ENCODE results near the gene TTLL7.

TTLL7 gene, protein sequence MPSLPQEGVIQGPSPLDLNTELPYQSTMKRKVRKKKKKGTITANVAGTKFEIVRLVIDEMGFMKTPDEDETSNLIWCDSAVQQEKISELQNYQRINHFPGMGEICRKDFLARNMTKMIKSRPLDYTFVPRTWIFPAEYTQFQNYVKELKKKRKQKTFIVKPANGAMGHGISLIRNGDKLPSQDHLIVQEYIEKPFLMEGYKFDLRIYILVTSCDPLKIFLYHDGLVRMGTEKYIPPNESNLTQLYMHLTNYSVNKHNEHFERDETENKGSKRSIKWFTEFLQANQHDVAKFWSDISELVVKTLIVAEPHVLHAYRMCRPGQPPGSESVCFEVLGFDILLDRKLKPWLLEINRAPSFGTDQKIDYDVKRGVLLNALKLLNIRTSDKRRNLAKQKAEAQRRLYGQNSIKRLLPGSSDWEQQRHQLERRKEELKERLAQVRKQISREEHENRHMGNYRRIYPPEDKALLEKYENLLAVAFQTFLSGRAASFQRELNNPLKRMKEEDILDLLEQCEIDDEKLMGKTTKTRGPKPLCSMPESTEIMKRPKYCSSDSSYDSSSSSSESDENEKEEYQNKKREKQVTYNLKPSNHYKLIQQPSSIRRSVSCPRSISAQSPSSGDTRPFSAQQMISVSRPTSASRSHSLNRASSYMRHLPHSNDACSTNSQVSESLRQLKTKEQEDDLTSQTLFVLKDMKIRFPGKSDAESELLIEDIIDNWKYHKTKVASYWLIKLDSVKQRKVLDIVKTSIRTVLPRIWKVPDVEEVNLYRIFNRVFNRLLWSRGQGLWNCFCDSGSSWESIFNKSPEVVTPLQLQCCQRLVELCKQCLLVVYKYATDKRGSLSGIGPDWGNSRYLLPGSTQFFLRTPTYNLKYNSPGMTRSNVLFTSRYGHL

DNA sequence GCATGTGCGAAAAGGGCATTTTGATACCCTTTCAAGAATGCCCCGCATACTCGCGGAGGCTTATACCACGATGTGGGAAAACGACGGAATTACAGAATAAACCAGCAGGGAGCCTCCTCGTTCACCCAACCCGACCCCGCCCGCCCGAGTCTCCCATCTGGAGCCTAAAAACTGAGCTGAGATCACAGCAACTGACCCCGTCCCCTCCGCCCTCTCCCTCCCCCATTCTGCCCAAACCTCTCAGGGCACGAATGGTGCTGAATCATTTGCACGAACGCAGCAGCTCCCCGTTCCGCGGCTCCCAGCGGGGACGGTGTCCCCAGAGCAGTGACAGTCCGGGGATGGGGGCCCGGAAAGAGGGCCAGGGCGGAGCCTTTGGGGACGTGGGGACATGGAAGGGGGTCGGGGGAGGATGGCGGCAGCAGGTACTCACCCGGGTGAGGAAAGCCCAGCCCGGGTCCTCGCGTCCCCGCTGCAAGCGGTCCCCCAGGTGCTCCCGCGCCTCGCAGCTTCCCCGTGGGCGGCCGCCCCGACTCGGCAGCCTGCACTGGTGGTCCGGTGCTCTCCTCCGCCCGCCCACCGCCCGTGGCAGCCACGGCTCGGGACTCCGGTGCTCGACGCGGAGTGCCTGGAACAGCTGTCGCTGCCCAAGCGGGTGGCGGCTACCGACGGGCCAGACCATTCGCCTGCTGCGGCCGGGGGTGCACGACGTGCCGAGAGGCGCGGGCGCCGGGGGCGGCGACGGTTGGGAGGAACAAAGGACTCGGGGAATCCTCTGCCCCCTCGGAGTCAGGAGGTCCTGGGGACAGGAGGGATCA lies at the start of gene TTLL7:
Gene TTLL7, minus strand, starts transcription at position 635 of the 818 bp plus-strand sequence. CDS start 46,921 bp downstream, outside the sequence.
- peak; percentile 47 for DNase-seq (ENCODE audit: low spot score)

DNA sequence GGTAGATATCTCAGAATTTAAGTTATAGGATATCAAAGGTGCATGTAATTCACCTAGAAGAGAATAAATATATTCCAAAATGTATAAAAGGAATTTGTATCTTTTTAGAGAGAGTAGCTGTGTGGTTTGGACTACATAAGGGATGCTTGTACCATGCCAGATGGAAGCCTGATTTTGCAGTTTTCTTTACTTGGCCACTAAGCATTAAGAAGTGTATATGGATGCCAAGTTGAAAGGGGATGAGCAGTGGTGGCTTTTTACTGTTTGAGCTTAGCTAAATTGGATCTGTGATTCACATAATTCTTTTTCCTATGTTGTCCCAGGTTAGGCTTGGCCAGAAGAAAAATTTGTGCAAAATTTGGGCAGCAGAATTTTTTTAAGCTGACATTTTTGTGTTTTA lies 43.5 kb upstream of the TTLL7 start:
- DNase-seq (ENCODE audit: low spot score) = no peak

DNA sequence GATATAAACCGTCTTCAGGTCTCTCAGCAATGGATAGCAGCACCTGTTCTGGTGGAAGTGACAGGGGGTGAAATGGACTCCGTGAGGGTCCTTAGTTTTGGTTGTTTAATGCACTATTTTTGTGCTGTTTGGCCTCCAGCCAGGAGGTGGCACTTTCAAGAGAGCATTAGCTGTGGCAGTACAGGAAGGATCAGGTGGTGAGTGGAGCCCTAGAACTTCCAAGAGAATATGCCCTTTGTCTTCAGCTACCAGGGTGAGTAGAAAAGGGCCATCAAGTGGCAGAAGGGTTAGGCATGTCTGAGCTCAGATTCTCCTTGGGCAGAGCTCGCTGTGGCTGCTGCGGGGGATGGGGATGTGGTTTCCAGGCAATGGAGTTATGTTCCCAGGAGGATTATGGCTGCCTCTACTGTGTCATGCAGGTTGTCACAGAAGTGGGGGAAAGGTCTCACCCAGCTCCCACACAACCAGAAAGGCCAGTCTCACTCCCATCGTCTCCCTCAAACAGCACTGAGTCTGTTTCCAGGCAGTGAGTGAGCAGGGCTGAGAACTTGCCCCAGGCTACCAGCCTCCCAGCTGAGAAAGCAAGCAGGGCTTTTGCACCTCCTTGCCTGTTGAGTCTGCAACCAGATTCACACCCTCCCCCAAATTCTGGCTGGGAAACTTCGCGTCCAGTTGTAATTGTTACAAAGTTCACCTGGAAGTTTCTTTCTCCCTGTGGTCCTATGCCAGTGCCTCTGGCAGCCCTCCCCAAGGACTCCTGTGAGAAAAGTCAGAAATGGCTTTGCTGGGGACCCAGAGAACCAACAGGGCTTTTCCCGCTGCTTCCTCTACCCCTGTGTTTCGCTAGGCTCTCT lies 39.1 kb upstream of the TTLL7 start:
- DNase-seq (ENCODE audit: low spot score) = no peak

DNA sequence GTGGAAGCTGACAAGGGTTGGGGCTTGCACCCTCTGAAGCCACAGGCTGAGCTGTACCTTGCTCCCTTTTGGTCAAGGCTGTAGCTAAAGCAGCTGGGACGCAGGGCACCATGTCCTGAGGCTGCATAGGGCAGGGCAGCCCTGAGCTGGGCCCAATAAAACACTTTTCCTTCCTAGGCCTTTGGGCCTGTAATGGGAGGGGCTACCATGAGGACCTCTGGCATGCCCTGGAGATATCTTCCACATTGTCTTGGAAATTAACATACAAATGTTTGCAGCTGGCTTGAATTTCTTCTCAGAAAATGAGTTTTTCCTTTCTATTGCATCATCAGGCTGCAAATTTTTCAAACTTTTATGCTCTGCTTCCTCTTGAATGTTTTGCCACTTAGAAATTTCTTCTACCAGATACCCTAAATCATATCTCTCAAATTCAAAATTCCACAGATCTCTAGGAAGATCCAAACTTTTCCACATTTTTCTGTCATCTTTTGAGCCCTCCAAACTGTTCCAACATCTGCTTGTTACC lies 32.9 kb upstream of the TTLL7 start:
- no peak for DNase-seq (ENCODE audit: low spot score)

DNA sequence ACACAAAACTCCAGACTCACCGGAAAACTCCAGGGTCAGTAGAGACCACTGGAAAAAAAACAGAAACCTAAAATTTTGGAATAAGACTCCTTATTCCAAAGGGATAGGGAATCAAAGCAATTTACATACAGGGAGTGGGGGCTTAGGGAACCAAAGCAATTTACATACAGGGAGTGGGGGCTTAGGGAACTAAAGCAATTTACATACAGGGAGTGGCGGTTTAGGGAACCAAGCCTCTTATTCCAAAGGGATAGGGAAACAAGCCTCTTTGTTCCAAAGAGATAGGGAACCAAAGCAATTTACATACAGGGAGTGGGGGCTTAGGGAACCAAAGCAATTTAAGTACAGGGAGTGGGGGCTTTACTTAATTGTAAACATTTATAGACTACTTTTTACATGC lies 28.4 kb upstream of the TTLL7 start:
- DNase-seq (ENCODE audit: low spot score) = no peak

DNA sequence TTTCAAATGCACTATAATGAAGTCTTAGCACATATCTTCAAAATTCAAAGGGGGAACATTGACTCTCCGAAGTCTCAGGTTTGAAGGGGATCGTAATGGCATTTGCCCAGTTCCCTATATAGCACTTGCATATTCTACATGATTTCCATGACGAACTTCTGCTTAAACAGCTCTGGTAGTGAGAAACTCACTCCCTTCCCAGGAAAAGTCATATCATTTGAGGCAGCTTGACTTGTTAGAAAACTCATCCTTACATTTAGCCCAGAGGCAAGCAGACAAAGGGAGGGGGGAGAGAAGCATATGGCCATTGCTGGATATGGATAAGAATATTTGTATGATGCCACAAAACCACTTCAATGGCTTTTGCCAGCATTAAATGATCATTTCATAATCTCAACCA lies 27.0 kb upstream of the TTLL7 start:
- DNase-seq (ENCODE audit: low spot score) = no peak

DNA sequence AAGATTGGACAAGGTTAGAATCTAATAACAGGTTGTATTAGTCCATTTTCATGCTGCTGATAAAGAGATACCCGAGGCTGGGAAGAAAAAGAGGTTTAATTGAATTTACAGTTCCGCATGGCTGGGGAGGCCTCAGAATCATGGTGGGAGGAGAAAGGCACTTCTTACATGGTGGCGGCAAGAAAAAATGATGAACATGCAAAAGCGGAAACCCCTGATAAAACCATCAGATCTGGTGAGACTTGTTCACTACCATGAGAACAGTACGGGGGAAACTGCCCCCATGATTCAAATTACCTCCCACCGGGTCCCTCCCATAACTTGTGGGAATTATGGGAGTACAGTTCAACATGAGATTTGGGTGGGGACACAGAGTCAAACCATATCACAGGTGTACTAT lies 22.9 kb upstream of the TTLL7 start:
- no peak for DNase-seq (ENCODE audit: low spot score)

DNA sequence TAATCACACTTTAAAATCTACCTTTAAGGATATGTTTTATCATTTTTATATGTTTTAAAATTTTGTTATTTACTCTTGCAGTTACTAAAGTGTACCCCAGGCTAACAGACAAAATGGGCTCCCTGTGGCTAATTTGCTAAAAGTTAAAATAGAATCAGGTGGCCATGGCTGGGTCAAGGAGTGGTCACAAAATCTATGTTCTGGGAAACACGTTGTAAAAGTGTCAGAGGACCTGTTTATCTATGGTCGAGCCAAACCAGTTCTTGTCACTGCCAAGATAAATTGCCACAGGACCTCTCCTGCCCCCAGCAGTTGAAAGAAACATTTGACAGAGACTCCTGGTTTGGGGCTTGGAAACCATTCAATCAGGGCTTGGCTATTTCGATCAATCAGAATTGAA lies 21.2 kb upstream of the TTLL7 start:
- no peak for DNase-seq (ENCODE audit: low spot score)

DNA sequence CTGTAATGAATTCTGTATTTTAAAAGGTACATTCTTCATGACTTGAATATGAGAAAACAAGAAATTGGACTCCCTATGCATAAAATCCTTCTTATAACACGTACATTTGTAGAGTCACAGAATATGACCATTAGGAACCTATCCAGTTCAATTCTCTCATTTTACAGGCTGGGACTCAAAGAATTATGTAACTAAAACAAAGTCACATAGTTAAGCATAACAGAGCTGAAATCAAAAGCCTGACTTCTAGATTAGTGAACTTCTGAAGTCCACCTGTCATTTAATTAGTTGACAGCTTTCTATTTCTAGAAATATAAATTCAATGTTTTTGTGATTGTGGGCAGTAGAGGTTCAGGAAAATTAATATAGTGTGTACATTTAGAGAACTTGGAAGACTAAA lies 20.3 kb upstream of the TTLL7 start:
- no peak for DNase-seq (ENCODE audit: low spot score)

DNA sequence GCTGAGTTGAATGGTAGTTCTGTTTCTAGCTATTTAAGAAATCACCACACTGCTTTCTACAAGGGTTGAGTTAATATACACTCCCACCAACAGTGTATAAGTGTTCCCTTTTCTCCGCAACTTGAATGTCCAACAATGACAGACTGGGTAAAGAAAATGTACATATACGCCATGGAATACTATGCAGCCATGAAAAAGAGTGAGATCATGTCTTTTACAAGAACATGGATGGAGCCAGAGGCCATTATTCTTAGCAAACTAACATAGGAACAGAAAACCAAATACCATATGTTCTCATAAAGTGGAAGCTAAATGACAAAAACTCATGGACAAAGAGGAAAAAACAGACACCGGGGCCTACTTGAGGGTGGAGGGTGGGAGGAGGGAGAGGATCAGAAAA lies 14.8 kb upstream of the TTLL7 start:
- DNase-seq (ENCODE audit: low spot score) = no peak

DNA sequence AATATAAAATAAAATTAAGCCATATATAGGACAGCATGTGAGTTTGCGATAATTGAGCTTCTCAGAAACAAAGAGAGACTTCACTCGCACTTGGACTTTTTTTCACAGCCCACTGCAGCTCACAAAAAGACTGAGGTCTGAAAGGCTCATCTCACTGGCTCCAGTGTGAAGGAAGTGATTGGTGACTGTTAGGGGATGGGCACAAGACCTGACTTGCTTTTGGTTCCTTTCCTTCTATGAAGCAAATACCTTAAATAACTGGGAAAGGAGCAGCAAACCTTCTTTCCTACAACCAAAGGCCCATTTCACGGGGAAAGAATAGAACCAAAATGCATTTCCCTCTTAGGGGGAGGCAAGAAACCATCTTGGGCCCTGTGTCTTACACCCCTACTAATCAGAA lies 13.1 kb upstream of the TTLL7 start:
- no peak for DNase-seq (ENCODE audit: low spot score)

DNA sequence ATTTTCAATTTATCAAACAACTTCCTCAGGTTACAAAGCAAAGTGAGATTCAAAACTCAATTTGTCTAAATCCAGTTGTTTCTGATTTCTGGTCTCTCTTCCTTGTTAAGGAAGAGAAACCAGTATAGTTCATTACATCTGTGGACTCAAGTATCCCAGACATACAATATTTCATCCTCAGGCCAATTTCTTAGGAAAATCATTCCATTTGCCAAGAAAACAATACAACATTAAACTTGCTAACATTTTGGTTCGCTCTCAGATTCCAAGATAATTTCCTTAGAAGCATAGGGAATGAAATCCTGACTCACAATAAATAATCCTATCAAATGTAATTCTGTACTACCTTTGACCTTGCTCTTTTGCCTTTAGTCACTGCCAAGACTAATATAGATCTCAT lies 11.2 kb upstream of the TTLL7 start:
- DNase-seq (ENCODE audit: low spot score) = no peak

DNA sequence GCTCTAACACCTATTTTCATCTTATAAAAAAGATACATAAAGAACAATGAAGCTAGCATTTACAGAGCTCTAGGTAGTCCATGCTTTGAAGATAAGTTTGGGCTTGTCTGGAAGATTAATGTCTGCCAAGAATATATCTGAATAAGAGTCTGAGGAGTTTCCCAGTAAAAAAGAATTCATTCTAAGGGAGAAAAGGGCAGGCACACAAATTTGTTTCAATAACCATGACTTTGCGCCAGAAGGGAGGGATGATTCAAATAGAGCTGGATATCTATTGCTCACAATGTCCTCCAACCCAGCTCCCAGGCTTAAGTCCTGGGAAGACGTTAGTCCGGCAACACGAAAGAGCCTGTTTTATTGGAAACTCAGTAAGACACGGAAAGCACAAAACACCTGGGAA lies 9.7 kb upstream of the TTLL7 start:
- no peak for DNase-seq (ENCODE audit: low spot score)

DNA sequence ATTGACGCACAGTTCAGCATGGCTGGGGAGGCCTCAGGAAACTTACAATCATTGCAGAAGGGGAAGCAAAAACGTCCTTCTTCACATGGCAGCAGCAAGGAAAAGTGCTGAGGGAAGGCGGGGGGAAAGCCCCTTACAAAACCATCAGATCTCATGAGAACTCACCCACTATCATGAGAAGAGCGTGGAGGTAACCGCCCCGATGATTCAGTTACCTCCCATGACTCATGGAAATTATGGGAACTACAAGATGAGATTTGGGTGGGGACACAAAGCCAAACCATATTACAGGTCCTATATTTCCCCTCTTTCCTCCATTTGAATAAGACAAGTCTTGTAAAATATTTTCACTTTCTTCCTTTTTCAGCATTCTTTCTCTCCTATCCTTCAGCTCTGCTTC lies 7.7 kb upstream of the TTLL7 start:
- DNase-seq (ENCODE audit: low spot score) = no peak

DNA sequence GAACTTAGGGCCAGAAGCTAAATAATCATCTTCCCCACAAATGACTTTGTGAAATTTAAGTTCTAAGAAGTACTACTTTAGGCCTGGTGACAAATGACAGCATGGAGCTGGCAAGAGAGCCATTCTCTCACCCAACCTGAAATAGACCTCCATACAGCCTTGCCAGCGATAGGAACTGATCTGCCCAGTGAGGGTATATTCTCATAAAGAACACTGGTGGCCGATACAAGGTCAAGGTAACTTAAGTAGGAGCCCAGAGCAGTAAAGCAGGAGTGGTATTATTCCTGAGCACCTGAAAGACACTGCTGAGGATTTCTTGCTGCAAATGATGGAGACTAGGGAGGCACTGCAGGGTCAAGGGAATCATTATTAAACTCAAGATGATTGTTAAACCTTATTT lies 2.6 kb upstream of the TTLL7 start:
- DNase-seq (ENCODE audit: low spot score) = no peak

DNA sequence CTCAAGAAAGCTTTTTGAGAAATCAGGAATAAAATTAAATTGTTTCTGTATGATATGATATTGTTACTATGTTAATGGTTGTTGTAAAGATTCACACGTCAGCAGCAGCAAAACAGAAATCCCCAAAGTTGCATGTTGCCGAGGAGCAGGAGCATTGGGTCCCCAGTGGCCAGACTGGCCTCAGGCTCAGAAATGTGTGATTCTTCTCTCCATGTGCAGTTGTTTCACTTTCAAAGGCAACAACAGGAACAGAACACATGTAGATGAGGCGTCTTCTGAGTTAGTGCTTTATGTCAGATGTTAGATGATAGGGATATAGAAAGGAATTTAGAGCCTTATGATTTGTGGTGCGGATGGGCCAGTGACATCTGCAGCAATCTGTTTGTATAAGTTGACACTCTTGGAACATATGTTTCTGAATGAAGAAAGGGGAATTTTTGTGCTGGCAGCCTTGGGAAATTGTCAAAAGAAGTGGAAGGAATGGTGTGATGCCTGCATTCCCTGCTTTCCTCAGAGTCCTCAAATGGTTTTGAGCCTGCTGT lies 2.1 kb upstream of the TTLL7 start:
- no peak for DNase-seq (ENCODE audit: low spot score)

DNA sequence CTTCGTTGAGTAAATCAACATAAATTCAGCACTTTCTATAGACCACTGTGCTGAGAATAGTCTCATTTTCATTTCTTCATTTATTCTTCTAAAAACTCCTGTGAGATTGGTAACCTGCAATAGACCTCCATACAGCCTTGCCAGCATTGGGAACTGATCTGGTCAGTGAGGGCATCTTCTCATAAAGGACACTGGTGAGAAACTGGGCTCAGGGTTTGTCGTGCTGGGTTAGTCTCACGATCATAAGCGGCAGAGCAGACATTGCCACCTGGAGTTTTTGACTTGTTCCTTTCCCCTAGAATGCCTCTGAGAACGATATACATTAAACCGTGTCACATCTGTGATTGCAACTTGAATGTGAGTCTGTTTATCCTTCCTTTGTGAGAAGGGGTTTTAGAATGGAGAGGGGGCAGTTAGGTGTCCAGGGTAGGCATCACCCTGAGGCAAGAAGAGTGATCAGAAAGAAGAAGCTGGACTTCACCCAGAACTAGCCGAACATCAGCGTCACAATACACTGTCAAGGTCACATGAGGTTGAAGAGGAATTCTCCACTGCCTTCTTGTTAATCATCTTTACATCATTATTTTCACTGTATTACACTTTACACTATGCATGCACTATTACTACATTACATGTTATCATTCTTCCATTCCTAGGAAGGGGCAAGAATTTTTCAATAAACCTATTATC lies 1.4 kb upstream of the TTLL7 start:
- DNase-seq (ENCODE audit: low spot score) = no peak

DNA sequence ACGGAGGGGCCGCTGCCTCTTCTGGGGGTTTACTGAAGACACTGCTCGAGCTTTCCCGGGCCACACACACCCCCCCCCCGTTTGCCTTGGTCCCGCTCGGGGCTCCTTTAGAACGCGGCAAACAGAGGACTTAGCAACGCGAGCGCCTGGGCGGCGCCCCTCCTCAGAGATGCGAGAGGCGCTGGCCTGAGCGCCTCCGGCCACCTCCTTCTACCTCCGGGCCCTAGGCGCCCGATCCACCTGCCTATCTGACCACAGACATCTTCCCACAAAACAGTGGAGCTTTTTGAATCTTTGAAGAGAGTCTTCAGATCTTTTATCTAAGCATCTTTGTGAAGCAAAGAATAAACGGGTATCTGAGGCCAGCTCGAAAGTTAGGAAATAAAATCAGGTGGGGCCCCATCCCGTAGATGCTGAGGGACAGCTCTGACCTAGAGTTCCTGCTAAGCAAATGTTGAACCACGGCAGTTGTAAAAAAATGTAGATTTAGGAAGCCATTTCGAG lies 436 bp upstream of the TTLL7 start:
- DNase-seq (ENCODE audit: low spot score) = peak; percentile 42

DNA sequence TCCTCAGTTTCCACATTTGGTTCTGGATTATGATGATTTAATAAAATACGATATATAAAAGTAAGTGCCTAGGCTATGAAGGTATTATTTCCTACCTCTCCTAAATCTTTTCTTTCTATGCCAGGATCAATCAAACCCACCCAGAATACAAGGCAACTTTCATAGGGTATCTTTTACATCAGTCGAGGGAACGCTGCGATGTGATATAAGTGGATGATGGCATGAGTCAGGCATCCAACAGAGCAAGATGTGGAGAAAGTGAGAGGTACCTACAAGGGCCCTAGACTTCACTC lies 781 bp downstream of the TTLL7 start:
- DNase-seq (ENCODE audit: low spot score) = no peak

DNA sequence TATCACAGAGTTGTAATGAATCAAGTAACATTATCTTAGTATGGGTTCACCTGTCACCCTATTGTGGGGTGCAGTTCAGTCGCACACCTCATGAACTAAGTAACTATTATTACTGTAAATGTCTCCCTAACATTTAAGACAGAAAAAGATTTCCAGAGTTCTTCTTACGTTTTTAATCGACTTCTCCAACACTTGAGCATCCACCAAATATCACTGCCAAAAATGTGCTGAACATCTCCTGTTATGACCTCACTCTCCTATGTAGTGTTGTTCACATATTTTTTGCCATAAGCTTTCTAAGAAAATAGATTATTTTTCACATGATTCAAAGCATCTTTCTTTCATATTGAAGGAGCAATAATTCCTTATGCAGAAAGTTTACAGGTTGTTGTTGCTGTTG lies 1.3 kb downstream of the TTLL7 start:
- DNase-seq (ENCODE audit: low spot score) = no peak

Measured in germinal center (tissue), 1 donor.